CD14-positive monocyte (primary cell): ENCODE measurements around the gene DLGAP1. TPM values are rescaled to one million over a fixed set of nuclear protein-coding genes. Genes with fewer than 3 reads are reported as not detected.
A peak's percentile ranks its signal among the peaks of the same experiment; 100 is the strongest.

ENCODE experiments used
- DNase-seq, 3 donors: peaks; one replicate each; pipeline ENCODE4 v3.0.0-alpha.2; 2011 to 2022
- H2AFZ ChIP-seq: 2 replicates; pipeline ENCODE4 v1.6.0; 2012; ENCODE audit warnings: mild to moderate bottlenecking, low read depth, low read length, inconsistent platforms; ENCODE audit not compliant: insufficient read depth, poor library complexity, severe bottlenecking
- H3K27ac ChIP-seq, 2 donors: 1 replicate in 1 of 2; 2 replicates in 1 of 2; pipeline ENCODE4 v1.5.1; 2012 to 2013; ENCODE audit warnings: low read length in 2 of 2, control low read depth in 1 of 2, inconsistent platforms in 1 of 2, low read depth in 1 of 2, mild to moderate bottlenecking in 1 of 2
- H3K27me3 ChIP-seq, 2 donors: one replicate each; pipeline versions ENCODE4 v1.6.0 to v1.6.1; 2011 to 2013; ENCODE audit warnings: low read length in 2 of 2; ENCODE audit not compliant: control insufficient read depth in 2 of 2, insufficient read depth in 2 of 2
- H3K36me3 ChIP-seq, 2 donors: replicated peaks in 1 of 2; 1 replicate in 1 of 2; 2 replicates in 1 of 2; pipeline versions ENCODE4 v1.5.1 to v1.6.1; 2012 to 2013; ENCODE audit warnings: low read length in 2 of 2, control low read depth in 1 of 2, inconsistent platforms in 1 of 2, mild to moderate bottlenecking in 1 of 2; ENCODE audit not compliant: insufficient read depth in 2 of 2, control insufficient read depth in 1 of 2
- H3K4me1 ChIP-seq, 2 donors: 1 replicate in 1 of 2; 2 replicates in 1 of 2; pipeline versions ENCODE4 v1.5.1 to v1.6.1; 2012 to 2013; ENCODE audit warnings: low read length in 2 of 2, control low read depth in 1 of 2, inconsistent platforms in 1 of 2, mild to moderate bottlenecking in 1 of 2, moderate library complexity in 1 of 2; ENCODE audit not compliant: insufficient read depth in 2 of 2, control insufficient read depth in 1 of 2
- H3K4me2 ChIP-seq: replicated peaks from 2 replicates; pipeline ENCODE3; 2012; ENCODE audit warnings: low read length, moderate library complexity, mild to moderate bottlenecking; ENCODE audit not compliant: poor library complexity, severe bottlenecking; ENCODE audit errors: extremely low read depth
- H3K4me3 ChIP-seq, 3 experiments: fragments of 200-600 bp in 1 of 3; sonication (generic) in 1 of 3; replicated peaks in 1 of 3; 1 replicate in 2 of 3; 2 replicates in 1 of 3; pipeline ENCODE4 v1.5.1; 2011 to 2013; ENCODE audit warnings: low read length in 3 of 3, mild to moderate bottlenecking in 3 of 3, control low read depth in 2 of 3, low read depth in 2 of 3, inconsistent platforms in 1 of 3, moderate library complexity in 1 of 3
- H3K79me2 ChIP-seq: 2 replicates; pipeline ENCODE4 v1.6.0; 2012; ENCODE audit warnings: mild to moderate bottlenecking, control low read depth, inconsistent platforms, low read length, moderate library complexity; ENCODE audit not compliant: insufficient read depth
- H3K9ac ChIP-seq: 2 replicates; pipeline ENCODE4 v1.6.0; 2017; ENCODE audit warnings: low read length, mild to moderate bottlenecking; ENCODE audit not compliant: insufficient read depth, poor library complexity, severe bottlenecking
- H3K9me3 ChIP-seq, 2 donors: replicated peaks in 1 of 2; 1 replicate in 1 of 2; 2 replicates in 1 of 2; pipeline versions ENCODE4 v1.5.1 to v1.6.1; 2012 to 2013; ENCODE audit warnings: low read length in 2 of 2, control low read depth in 1 of 2; ENCODE audit not compliant: control insufficient read depth in 1 of 2, insufficient read depth in 1 of 2
- H4K20me1 ChIP-seq: 2 replicates; pipeline ENCODE4 v1.6.0; 2012; ENCODE audit warnings: mild to moderate bottlenecking, low read length, control low read depth, moderate library complexity; ENCODE audit not compliant: insufficient read depth
- H3K27ac Mint-ChIP-seq, 7 donors: one replicate each; pipeline ENCODE4 v1.8.0; 2020; ENCODE audit warnings: mild to moderate bottlenecking in 7 of 7, mixed read lengths in 7 of 7, moderate library complexity in 6 of 7, inconsistent platforms in 2 of 7
- H3K27me3 Mint-ChIP-seq, 3 donors: one replicate each; pipeline ENCODE4 v1.8.0; 2021 to 2022; ENCODE audit warnings: low read depth in 3 of 3, mild to moderate bottlenecking in 3 of 3, mixed read lengths in 3 of 3, moderate library complexity in 3 of 3, inconsistent platforms in 1 of 3
- H3K36me3 Mint-ChIP-seq, 2 donors: one replicate each; pipeline ENCODE4 v1.8.0; 2020; ENCODE audit warnings: mixed read lengths in 2 of 2, inconsistent platforms in 1 of 2, mild to moderate bottlenecking in 1 of 2
- H3K4me1 Mint-ChIP-seq: one replicate; pipeline ENCODE4 v1.8.0; 2020; ENCODE audit warnings: mild to moderate bottlenecking, mixed read lengths
- H3K4me3 Mint-ChIP-seq, 2 donors: one replicate each; pipeline ENCODE4 v1.8.0; 2020; ENCODE audit warnings: mild to moderate bottlenecking in 2 of 2, mixed read lengths in 2 of 2, moderate library complexity in 1 of 2
- H3K9me3 Mint-ChIP-seq, 7 donors: one replicate each; pipeline ENCODE4 v1.8.0; 2020 to 2022; ENCODE audit warnings: mixed read lengths in 7 of 7, mild to moderate bottlenecking in 6 of 7, moderate library complexity in 6 of 7, inconsistent platforms in 2 of 7
- CTCF ChIP-seq: fragments of 200-600 bp; IDR thresholded peaks from one replicate; pipeline ENCODE4 v1.8.0; 2022; ENCODE audit warnings: antibody characterized with exemption, mild to moderate bottlenecking
- WGBS: methylation state at CpG from one replicate; pipeline ENCODE4 v1.1.5; 2013; ENCODE audit warnings: missing lambda C conversion rate; ENCODE audit not compliant: insufficient coverage; 5-methylcytosine and 5-hydroxymethylcytosine counted together
- intact Hi-C, 2 donors: fragments of 100-400 bp; cut with micrococcal nuclease; formaldehyde crosslinking; loops; one replicate each; pipeline versions ENCODE4 v1.15.0 to v1.15.1; 2023
- polyA plus RNA-seq, 3 donors: library from polyadenylated mRNA; depleted of rRNA in 1 of 3; unstranded in 2 of 3; stranded (reverse) in 1 of 3; fragments of 300-500 nt in 2 of 3; fragments of >200 nt in 1 of 3; fragmentation: Illumina TruSeq in 2 of 3; gene quantifications; 1 replicate in 2 of 3; 2 replicates in 1 of 3; pipeline ENCODE4 v1.2.3, GENCODE V29; 2012 to 2021

The DLGAP1 gene
- polyA plus RNA-seq, 3 donors = 0.09 to 0.42 TPM; not detected in 1

GRCh38 chr18:3874581-3874980 is 580.5 kb downstream of the DLGAP1 start:
- peaks cover 0 to 2% of the 10 kb centered on the region in 2 donors for H3K36me3 Mint-ChIP-seq
- intact Hi-C loops = loop anchor here (5.0 to 10.0 kb wide), 4 partner anchors 170 to 600 kb away; no protein-coding TSS in a partner anchor
- no peak for DNase-seq
- no peak for TF ChIP-seq CTCF
- Histone ChIP-seq H3K4me3 (no peak overlapping the region), H3K27ac (no peak overlapping the region), H3K79me2 (no peaks in the 10 kb centered on the region), H3K4me1 (peaks cover 59 to 68% of the 10 kb centered on the region in 2 donors), H3K4me2 (peak overlapping the region; percentile 46), H2AFZ (no peak overlapping the region), H3K36me3 (no peaks in the 10 kb centered on the region), H4K20me1 (no peaks in the 10 kb centered on the region), H3K27me3 (no peaks in the 10 kb centered on the region), H3K9me3 (no peaks in the 10 kb centered on the region), H3K9ac (no peak overlapping the region)
- peaks cover 0 to 3% (median 0%) of the 10 kb centered on the region in 7 donors for H3K9me3 Mint-ChIP-seq
- no peak overlapping the region for H3K27ac Mint-ChIP-seq
- peaks cover 62% of the 10 kb centered on the region for H3K4me1 Mint-ChIP-seq
- no peaks in the 10 kb centered on the region for H3K27me3 Mint-ChIP-seq
- peak overlapping the region in 1 of 2 donors; percentile 88 for H3K4me3 Mint-ChIP-seq
- no CpG with 5 or more reads among the region's 3 CpGs for WGBS

GRCh38 chr18:3874125-3874524 is 581.0 kb downstream of the DLGAP1 start:
- no peaks in the 10 kb centered on the region for H3K9me3 Mint-ChIP-seq
- Histone ChIP-seq H3K9ac (no peak overlapping the region), H3K4me2 (peak overlapping the region; percentile 46), H4K20me1 (no peaks in the 10 kb centered on the region), H2AFZ (peak overlapping the region; percentile 58), H3K4me3 (peak overlapping the region in 1 of 3 experiments; percentile 41), H3K79me2 (no peaks in the 10 kb centered on the region), H3K36me3 (no peaks in the 10 kb centered on the region), H3K9me3 (no peaks in the 10 kb centered on the region), H3K4me1 (peaks cover 58 to 65% of the 10 kb centered on the region in 2 donors), H3K27me3 (no peaks in the 10 kb centered on the region), H3K27ac (no peak overlapping the region)
- peaks cover 62% of the 10 kb centered on the region for H3K4me1 Mint-ChIP-seq
- no peaks in the 10 kb centered on the region for H3K27me3 Mint-ChIP-seq
- no peak for DNase-seq
- H3K4me3 Mint-ChIP-seq = peak overlapping the region; percentile 47 to 88
- 14% methylated on average over 1 of the region's 7 CpGs for WGBS
- intact Hi-C loops = loop anchor here (5.0 to 10.0 kb wide), 4 partner anchors 169 to 599 kb away; no protein-coding TSS in a partner anchor
- no peaks in the 10 kb centered on the region for H3K36me3 Mint-ChIP-seq
- no peak for TF ChIP-seq CTCF
- peak overlapping the region in 2 of 7 donors; percentile 6 to 23 for H3K27ac Mint-ChIP-seq
